ENCODE data around the gene PARD3B.

Gene PARD3B

DNA sequence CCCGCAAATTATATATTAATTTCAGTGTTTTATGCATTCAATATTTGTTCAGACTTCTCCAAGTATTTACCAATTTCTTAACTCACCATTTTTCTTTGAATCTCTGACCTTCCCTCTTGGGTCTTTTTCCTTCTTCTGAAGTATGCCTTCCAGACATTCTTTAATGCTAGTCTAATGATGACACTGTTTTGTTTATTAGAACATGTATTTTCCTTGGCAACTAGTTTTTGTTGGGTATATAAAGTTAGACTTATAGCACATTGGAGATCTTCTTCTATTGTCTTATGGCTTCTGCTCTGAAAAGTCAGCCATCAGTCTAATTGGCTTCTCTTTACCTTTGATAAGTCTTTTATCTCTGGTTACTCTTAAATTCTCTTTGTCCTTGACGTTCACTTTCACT, 713.8 kb downstream of the PARD3B start:
- H3K27me3 ChIP-seq (replicated peaks in 2 of 5; ENCODE audit: control insufficient read depth in 4 of 5, insufficient read depth in 5 of 5, low read length in 4 of 5) = no peaks in the 10 kb centered on the region
- no peak overlapping the region for H3K4me3 ChIP-seq (ENCODE audit: control insufficient read depth in 1 of 7, extremely low read depth in 1 of 7, insufficient read depth in 4 of 7, low read depth in 2 of 7, low read length in 6 of 7)
- no peaks in the 10 kb centered on the region for H3K4me1 ChIP-seq (ENCODE audit: control extremely low read depth in 1 of 4, control insufficient read depth in 4 of 4, insufficient read depth in 4 of 4, low read length in 3 of 4)
- ChIA-PET POLR2A (no interaction called here), CTCF (no interaction called here)
- no CpG with 5 or more reads among the region's 2 CpGs for WGBS (ENCODE audit: insufficient coverage)
- no peaks in the 10 kb centered on the region for H3K36me3 ChIP-seq (ENCODE audit: control insufficient read depth in 4 of 4, insufficient read depth in 4 of 4, low read length in 3 of 4)
- H3K27ac ChIP-seq (ENCODE audit: insufficient read depth in 1 of 2, low read depth in 1 of 2, low read length in 2 of 2, poor library complexity in 1 of 2, severe bottlenecking in 2 of 2) = no peak overlapping the region
- DNase-seq = no peak
- H3K9me3 ChIP-seq (ENCODE audit: control extremely low read depth in 1 of 5, control insufficient read depth in 4 of 5, insufficient read depth in 2 of 5, low read depth in 1 of 5, low read length in 4 of 5) = no peaks in the 10 kb centered on the region

DNA sequence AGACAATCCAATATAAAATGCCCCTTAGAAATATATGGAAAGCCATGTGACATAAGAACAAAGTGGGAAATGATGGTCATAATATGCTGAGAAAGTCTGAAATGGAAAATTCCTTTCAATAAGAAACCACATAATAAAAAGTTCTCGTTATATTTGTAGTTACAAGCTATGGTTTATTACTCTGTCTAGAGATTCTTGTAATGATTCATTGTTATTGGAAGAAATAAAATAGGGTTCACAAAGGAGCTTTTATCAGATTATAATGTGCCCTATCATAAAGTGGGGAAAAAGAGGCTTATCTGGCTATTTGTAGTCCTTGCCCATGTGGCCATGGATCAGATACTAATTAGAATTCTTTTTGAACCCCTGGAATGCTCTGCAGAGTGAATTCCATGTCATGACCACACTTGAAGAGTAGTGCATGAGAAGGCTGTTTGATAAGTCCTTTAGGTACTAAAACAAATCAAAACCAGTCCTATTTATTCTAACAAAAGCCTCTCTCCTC, 716.3 kb downstream of the PARD3B start:
- H3K4me1 ChIP-seq (ENCODE audit: control extremely low read depth in 1 of 4, control insufficient read depth in 4 of 4, insufficient read depth in 4 of 4, low read length in 3 of 4) = no peaks in the 10 kb centered on the region
- H3K9me3 ChIP-seq (ENCODE audit: control extremely low read depth in 1 of 5, control insufficient read depth in 4 of 5, insufficient read depth in 2 of 5, low read depth in 1 of 5, low read length in 4 of 5) = no peaks in the 10 kb centered on the region
- no peaks in the 10 kb centered on the region for H3K27me3 ChIP-seq (replicated peaks in 2 of 5; ENCODE audit: control insufficient read depth in 4 of 5, insufficient read depth in 5 of 5, low read length in 4 of 5)
- WGBS (ENCODE audit: insufficient coverage) = no CpG with 5 or more reads among the region's 1 CpG
- H3K36me3 ChIP-seq (ENCODE audit: control insufficient read depth in 4 of 4, insufficient read depth in 4 of 4, low read length in 3 of 4) = no peaks in the 10 kb centered on the region
- CTCF ChIA-PET = no interaction called here
- no peak overlapping the region for H3K4me3 ChIP-seq (ENCODE audit: control insufficient read depth in 1 of 7, extremely low read depth in 1 of 7, insufficient read depth in 4 of 7, low read depth in 2 of 7, low read length in 6 of 7)
- POLR2A ChIA-PET = no interaction called here
- H3K27ac ChIP-seq (ENCODE audit: insufficient read depth in 1 of 2, low read depth in 1 of 2, low read length in 2 of 2, poor library complexity in 1 of 2, severe bottlenecking in 2 of 2) = no peak overlapping the region
- DNase-seq = no peak

DNA sequence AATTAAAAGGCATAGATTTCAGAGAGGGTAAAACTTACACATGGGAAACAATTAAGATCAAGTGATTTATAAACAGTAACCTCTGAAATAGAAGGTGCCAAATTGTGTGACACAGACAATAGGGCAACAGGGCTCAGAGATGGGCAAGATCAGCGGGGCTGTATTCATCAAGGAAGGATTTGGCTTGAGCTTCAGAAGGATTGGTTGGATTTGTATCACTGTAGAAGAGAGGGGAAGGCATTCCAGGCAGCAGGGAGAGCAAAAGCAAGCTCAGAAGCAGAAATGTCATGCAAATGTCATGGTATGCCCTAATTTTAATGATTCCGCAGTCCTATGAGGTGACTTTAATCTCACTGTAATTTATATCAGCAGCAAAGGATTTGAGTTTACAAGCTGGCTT, 722.0 kb downstream of the PARD3B start:
- CTCF ChIA-PET = no interaction called here
- 100% methylated on average over 1 of the region's 2 CpGs for WGBS (ENCODE audit: insufficient coverage)
- Histone ChIP-seq H3K36me3 (ENCODE audit: control insufficient read depth in 4 of 4, insufficient read depth in 4 of 4, low read length in 3 of 4) (no peaks in the 10 kb centered on the region), H3K4me1 (ENCODE audit: control extremely low read depth in 1 of 4, control insufficient read depth in 4 of 4, insufficient read depth in 4 of 4, low read length in 3 of 4) (no peaks in the 10 kb centered on the region), H3K9me3 (ENCODE audit: control extremely low read depth in 1 of 5, control insufficient read depth in 4 of 5, insufficient read depth in 2 of 5, low read depth in 1 of 5, low read length in 4 of 5) (no peaks in the 10 kb centered on the region), H3K4me3 (ENCODE audit: control insufficient read depth in 1 of 7, extremely low read depth in 1 of 7, insufficient read depth in 4 of 7, low read depth in 2 of 7, low read length in 6 of 7) (no peak overlapping the region), H3K27ac (ENCODE audit: insufficient read depth in 1 of 2, low read depth in 1 of 2, low read length in 2 of 2, poor library complexity in 1 of 2, severe bottlenecking in 2 of 2) (no peak overlapping the region), H3K27me3 (replicated peaks in 2 of 5; ENCODE audit: control insufficient read depth in 4 of 5, insufficient read depth in 5 of 5, low read length in 4 of 5) (no peaks in the 10 kb centered on the region)
- POLR2A ChIA-PET = no interaction called here
- DNase-seq = no peak

DNA sequence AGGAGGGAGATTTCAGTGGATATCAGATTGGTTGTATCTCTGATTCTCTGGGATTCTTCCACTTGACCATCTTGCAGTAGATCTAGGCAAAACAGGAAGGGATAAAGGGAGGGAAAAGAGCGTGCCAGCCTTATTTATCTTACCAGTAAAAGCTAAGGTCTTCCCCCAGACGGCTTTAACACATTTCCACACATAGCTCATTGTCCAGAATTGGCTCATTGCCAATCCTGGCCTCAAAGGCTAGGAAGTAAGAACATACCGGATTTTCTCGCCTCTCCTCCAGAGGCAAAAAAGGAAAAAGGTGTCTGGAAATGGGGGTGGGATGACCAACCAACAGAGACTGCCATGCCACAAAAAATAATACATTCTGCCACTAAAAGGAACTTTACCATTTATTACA, 725.4 kb downstream of the PARD3B start:
- Histone ChIP-seq H3K4me3 (ENCODE audit: control insufficient read depth in 1 of 7, extremely low read depth in 1 of 7, insufficient read depth in 4 of 7, low read depth in 2 of 7, low read length in 6 of 7) (no peak overlapping the region), H3K27me3 (replicated peaks in 2 of 5; ENCODE audit: control insufficient read depth in 4 of 5, insufficient read depth in 5 of 5, low read length in 4 of 5) (no peaks in the 10 kb centered on the region), H3K4me1 (ENCODE audit: control extremely low read depth in 1 of 4, control insufficient read depth in 4 of 4, insufficient read depth in 4 of 4, low read length in 3 of 4) (no peaks in the 10 kb centered on the region), H3K36me3 (ENCODE audit: control insufficient read depth in 4 of 4, insufficient read depth in 4 of 4, low read length in 3 of 4) (no peaks in the 10 kb centered on the region), H3K27ac (ENCODE audit: insufficient read depth in 1 of 2, low read depth in 1 of 2, low read length in 2 of 2, poor library complexity in 1 of 2, severe bottlenecking in 2 of 2) (no peak overlapping the region), H3K9me3 (ENCODE audit: control extremely low read depth in 1 of 5, control insufficient read depth in 4 of 5, insufficient read depth in 2 of 5, low read depth in 1 of 5, low read length in 4 of 5) (no peaks in the 10 kb centered on the region)
- no CpG with 5 or more reads among the region's 4 CpGs for WGBS (ENCODE audit: insufficient coverage)
- DNase-seq = no peak
- ChIA-PET POLR2A (no interaction called here), CTCF (no interaction called here)

DNA sequence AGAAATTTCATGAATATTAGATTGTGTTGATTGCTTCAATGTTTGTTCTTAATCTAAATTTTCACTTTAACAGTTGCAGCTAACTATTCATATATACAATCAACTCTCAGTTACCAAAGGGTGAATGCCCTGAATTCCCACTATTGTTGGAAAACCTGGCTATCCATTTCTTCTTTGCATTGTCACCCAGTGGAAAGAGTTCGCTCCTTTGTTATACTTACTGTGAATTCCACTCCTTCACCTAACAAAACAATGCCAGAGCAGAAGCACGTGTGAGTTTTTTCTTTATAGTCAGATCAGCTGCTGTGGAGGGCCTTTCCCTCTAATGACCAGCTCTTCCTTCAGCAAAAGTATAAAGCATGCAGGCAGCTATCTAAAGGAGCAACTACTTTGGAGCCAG, 727.9 kb downstream of the PARD3B start:
- POLR2A ChIA-PET = no interaction called here
- WGBS (ENCODE audit: insufficient coverage) = 100% methylated on average over 2 of the region's 2 CpGs

DNA sequence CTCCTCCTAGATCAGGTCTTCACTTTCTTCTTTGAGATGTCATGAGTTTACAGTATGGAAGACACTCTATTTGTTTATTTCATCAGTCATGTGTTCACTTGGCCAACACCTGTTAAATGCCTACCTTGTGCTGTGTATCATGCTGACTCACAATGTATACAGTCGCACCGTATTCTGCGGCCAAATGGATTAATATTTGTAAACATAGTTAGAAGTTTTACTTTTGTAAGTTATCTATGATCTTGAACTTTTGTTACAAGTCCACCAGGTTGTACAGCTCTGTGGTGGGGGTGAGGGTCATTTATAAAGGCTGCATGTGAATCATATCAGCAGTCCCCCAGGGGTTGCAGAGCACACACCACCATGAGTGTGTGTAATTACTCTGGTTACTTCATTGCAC, 728.4 kb downstream of the PARD3B start:
- no peak overlapping the region for H3K27ac ChIP-seq (ENCODE audit: insufficient read depth in 1 of 2, low read depth in 1 of 2, low read length in 2 of 2, poor library complexity in 1 of 2, severe bottlenecking in 2 of 2)
- ChIA-PET POLR2A (no interaction called here), CTCF (no interaction called here)

More for the DNA sequence above, 727.9 kb downstream of the PARD3B start:
- H3K4me1 ChIP-seq (ENCODE audit: control extremely low read depth in 1 of 4, control insufficient read depth in 4 of 4, insufficient read depth in 4 of 4, low read length in 3 of 4) = no peaks in the 10 kb centered on the region
- no peaks in the 10 kb centered on the region for H3K9me3 ChIP-seq (ENCODE audit: control extremely low read depth in 1 of 5, control insufficient read depth in 4 of 5, insufficient read depth in 2 of 5, low read depth in 1 of 5, low read length in 4 of 5)
- no peak overlapping the region for H3K27ac ChIP-seq (ENCODE audit: insufficient read depth in 1 of 2, low read depth in 1 of 2, low read length in 2 of 2, poor library complexity in 1 of 2, severe bottlenecking in 2 of 2)
- H3K4me3 ChIP-seq (ENCODE audit: control insufficient read depth in 1 of 7, extremely low read depth in 1 of 7, insufficient read depth in 4 of 7, low read depth in 2 of 7, low read length in 6 of 7) = no peak overlapping the region
- no peaks in the 10 kb centered on the region for H3K27me3 ChIP-seq (replicated peaks in 2 of 5; ENCODE audit: control insufficient read depth in 4 of 5, insufficient read depth in 5 of 5, low read length in 4 of 5)
- H3K36me3 ChIP-seq (ENCODE audit: control insufficient read depth in 4 of 4, insufficient read depth in 4 of 4, low read length in 3 of 4) = no peaks in the 10 kb centered on the region
- no peak for DNase-seq
- CTCF ChIA-PET = no interaction called here

DNA sequence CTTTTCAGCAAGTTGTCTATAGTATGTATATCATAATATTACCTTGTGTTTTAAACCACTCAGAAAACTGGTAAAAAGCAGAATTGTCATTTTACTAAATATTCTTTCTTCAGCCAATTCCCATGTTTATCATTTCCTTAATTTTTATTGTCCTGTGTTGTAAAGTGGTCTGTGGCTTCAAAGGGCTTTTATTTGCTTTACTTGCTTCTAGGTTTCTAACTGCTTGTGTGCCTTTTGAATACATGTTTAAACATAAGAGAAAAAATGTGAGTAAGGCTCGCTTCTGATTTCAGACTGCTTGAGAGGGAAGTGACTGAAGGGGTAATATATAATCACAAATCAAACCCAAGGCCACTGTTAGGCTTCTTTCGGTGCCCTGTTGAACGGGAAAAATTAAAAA, 729.5 kb downstream of the PARD3B start:
- H3K27ac ChIP-seq (ENCODE audit: insufficient read depth in 1 of 2, low read depth in 1 of 2, low read length in 2 of 2, poor library complexity in 1 of 2, severe bottlenecking in 2 of 2) = no peak overlapping the region
- ChIA-PET CTCF (no interaction called here), POLR2A (no interaction called here)
- no CpG with 5 or more reads among the region's 3 CpGs for WGBS (ENCODE audit: insufficient coverage)
- H3K4me1 ChIP-seq (ENCODE audit: control extremely low read depth in 1 of 4, control insufficient read depth in 4 of 4, insufficient read depth in 4 of 4, low read length in 3 of 4) = no peaks in the 10 kb centered on the region
- H3K4me3 ChIP-seq (ENCODE audit: control insufficient read depth in 1 of 7, extremely low read depth in 1 of 7, insufficient read depth in 4 of 7, low read depth in 2 of 7, low read length in 6 of 7) = no peak overlapping the region
- H3K36me3 ChIP-seq (ENCODE audit: control insufficient read depth in 4 of 4, insufficient read depth in 4 of 4, low read length in 3 of 4) = no peaks in the 10 kb centered on the region
- H3K27me3 ChIP-seq (replicated peaks in 2 of 5; ENCODE audit: control insufficient read depth in 4 of 5, insufficient read depth in 5 of 5, low read length in 4 of 5) = no peaks in the 10 kb centered on the region
- no peak for DNase-seq
- H3K9me3 ChIP-seq (ENCODE audit: control extremely low read depth in 1 of 5, control insufficient read depth in 4 of 5, insufficient read depth in 2 of 5, low read depth in 1 of 5, low read length in 4 of 5) = no peaks in the 10 kb centered on the region

More for the DNA sequence above, 728.4 kb downstream of the PARD3B start:
- no peak overlapping the region for H3K4me3 ChIP-seq (ENCODE audit: control insufficient read depth in 1 of 7, extremely low read depth in 1 of 7, insufficient read depth in 4 of 7, low read depth in 2 of 7, low read length in 6 of 7)
- no peaks in the 10 kb centered on the region for H3K27me3 ChIP-seq (replicated peaks in 2 of 5; ENCODE audit: control insufficient read depth in 4 of 5, insufficient read depth in 5 of 5, low read length in 4 of 5)
- 90% methylated on average over 2 of the region's 3 CpGs for WGBS (ENCODE audit: insufficient coverage)
- DNase-seq = no peak
- no peaks in the 10 kb centered on the region for H3K9me3 ChIP-seq (ENCODE audit: control extremely low read depth in 1 of 5, control insufficient read depth in 4 of 5, insufficient read depth in 2 of 5, low read depth in 1 of 5, low read length in 4 of 5)
- H3K36me3 ChIP-seq (ENCODE audit: control insufficient read depth in 4 of 4, insufficient read depth in 4 of 4, low read length in 3 of 4) = no peaks in the 10 kb centered on the region
- H3K4me1 ChIP-seq (ENCODE audit: control extremely low read depth in 1 of 4, control insufficient read depth in 4 of 4, insufficient read depth in 4 of 4, low read length in 3 of 4) = no peaks in the 10 kb centered on the region
